Loucy (cell line): Measurements from ENCODE around the gene CACFD1.

Experiments
- H2AFZ ChIP-seq: fragments of 200-600 bp; sonication (generic); 2 replicates; pipeline ENCODE4 v1.6.0; 2016; ENCODE audit warnings: antibody characterized with exemption, mild to moderate bottlenecking, low read length, moderate library complexity
- H3F3A ChIP-seq: fragments of 200-600 bp; 2 replicates; pipeline ENCODE4 v1.6.0; 2016; ENCODE audit warnings: antibody characterized with exemption, low read depth, mild to moderate bottlenecking
- H3K27me3 ChIP-seq: fragments of 200-600 bp; sonication (generic); 2 replicates; pipeline ENCODE4 v1.6.1; 2014; ENCODE audit warnings: low read length, mild to moderate bottlenecking; ENCODE audit not compliant: insufficient read depth, poor library complexity, severe bottlenecking
- H3K36me3 ChIP-seq: fragments of 200-600 bp; sonication (generic); 2 replicates; pipeline ENCODE4 v1.6.1; 2016; ENCODE audit warnings: low read length; ENCODE audit not compliant: insufficient read depth
- H3K4me1 ChIP-seq: fragments of 200-600 bp; sonication (generic); 2 replicates; pipeline ENCODE4 v1.5.1; 2014; ENCODE audit warnings: low read length, mild to moderate bottlenecking; ENCODE audit not compliant: insufficient read depth, poor library complexity, severe bottlenecking
- H3K4me2 ChIP-seq: fragments of 200-600 bp; sonication (generic); 2 replicates; pipeline ENCODE4 v1.6.0; 2014; ENCODE audit warnings: antibody characterized with exemption, low read length, low read depth, mild to moderate bottlenecking; ENCODE audit not compliant: poor library complexity, severe bottlenecking
- H3K4me3 ChIP-seq: fragments of 200-600 bp; sonication (generic); 2 replicates; pipeline ENCODE4 v1.5.1; 2014; ENCODE audit warnings: low read length, mild to moderate bottlenecking, mixed read lengths; ENCODE audit not compliant: poor library complexity, severe bottlenecking
- H3K79me2 ChIP-seq: fragments of 200-600 bp; sonication (generic); 2 replicates; pipeline ENCODE4 v1.6.1; 2014; ENCODE audit warnings: low read length; ENCODE audit not compliant: insufficient read depth
- H3K9ac ChIP-seq: fragments of 200-600 bp; sonication (generic); 2 replicates; pipeline ENCODE4 v1.6.0; 2014; ENCODE audit warnings: mild to moderate bottlenecking, low read depth, low read length, moderate library complexity; ENCODE audit not compliant: poor library complexity, severe bottlenecking
- H3K9me2 ChIP-seq: fragments of 200-600 bp; sonication (generic); replicated peaks from 2 replicates; pipeline ENCODE4 v1.6.1; 2016; ENCODE audit warnings: low read depth, low read length, mixed read lengths
- H3K9me3 ChIP-seq: fragments of 200-600 bp; sonication (generic); 2 replicates; pipeline ENCODE4 v1.6.1; 2014; ENCODE audit warnings: mild to moderate bottlenecking, antibody characterized with exemption, low read length, low read depth; ENCODE audit not compliant: insufficient read depth
- H4K20me1 ChIP-seq: fragments of 200-600 bp; sonication (generic); 2 replicates; pipeline ENCODE4 v1.6.0; 2014; ENCODE audit warnings: antibody characterized with exemption, low read length, mild to moderate bottlenecking; ENCODE audit not compliant: insufficient read depth, poor library complexity, severe bottlenecking
- CTCF ChIP-seq: fragments of 200-600 bp; sonication (generic); conservative IDR thresholded peaks from 2 replicates; pipeline ENCODE4 v1.5.1; 2014; ENCODE audit warnings: mild to moderate bottlenecking, antibody characterized with exemption, low read length
- EZH2phosphoT487 ChIP-seq: fragments of 200-600 bp; IDR thresholded peaks from 2 replicates; pipeline ENCODE4 v1.6.1; 2018; ENCODE audit warnings: antibody characterized with exemption, mild to moderate bottlenecking, moderate library complexity, borderline replicate concordance

CACFD1 gene

GRCh38 chr9:133516961-133517350, 57.2 kb downstream of the CACFD1 start:
- no peak overlapping the region for H3K4me2 ChIP-seq
- H3K9me3 ChIP-seq, result no peaks in the 10 kb centered on the region
- H4K20me1 ChIP-seq, result no peaks in the 10 kb centered on the region
- no peaks in the 10 kb centered on the region for H3K36me3 ChIP-seq
- no peak overlapping the region for H3K4me3 ChIP-seq
- no peak for TF ChIP-seq EZH2phosphoT487
- no peak for TF ChIP-seq CTCF
- no peaks in the 10 kb centered on the region for H3K79me2 ChIP-seq
- H3K9ac ChIP-seq, result no peak overlapping the region
- H2AFZ ChIP-seq, result no peak overlapping the region
- peaks cover 17% of the 10 kb centered on the region for H3K4me1 ChIP-seq
- H3K27me3 ChIP-seq, result no peaks in the 10 kb centered on the region
- H3F3A ChIP-seq, result no peaks in the 10 kb centered on the region
- no peaks in the 10 kb centered on the region for H3K9me2 ChIP-seq

GRCh38 chr9:133517711-133518110, 57.9 kb downstream of the CACFD1 start:
- H3K4me1 ChIP-seq, result peaks cover 25% of the 10 kb centered on the region
- no peaks in the 10 kb centered on the region for H3K79me2 ChIP-seq
- no peaks in the 10 kb centered on the region for H3K27me3 ChIP-seq
- no peaks in the 10 kb centered on the region for H3K9me3 ChIP-seq
- TF ChIP-seq CTCF, result no peak
- TF ChIP-seq EZH2phosphoT487, result no peak
- no peak overlapping the region for H3K4me2 ChIP-seq
- no peaks in the 10 kb centered on the region for H4K20me1 ChIP-seq
- no peak overlapping the region for H3K4me3 ChIP-seq
- no peaks in the 10 kb centered on the region for H3F3A ChIP-seq
- H3K9ac ChIP-seq, result no peak overlapping the region
- no peak overlapping the region for H2AFZ ChIP-seq
- H3K9me2 ChIP-seq, result no peaks in the 10 kb centered on the region
- H3K36me3 ChIP-seq, result no peaks in the 10 kb centered on the region

- Histone ChIP-seq H3K4me2 (no peak overlapping the region), H3K9ac (no peak overlapping the region), H3K9me2 (no peaks in the 10 kb centered on the region), H3K9me3 (no peaks in the 10 kb centered on the region), H3K27me3 (no peaks in the 10 kb centered on the region), H2AFZ (no peak overlapping the region), H4K20me1 (no peaks in the 10 kb centered on the region), H3K4me1 (peaks cover 30% of the 10 kb centered on the region), H3K4me3 (no peak overlapping the region), H3K36me3 (no peaks in the 10 kb centered on the region), H3K79me2 (no peaks in the 10 kb centered on the region), H3F3A (no peaks in the 10 kb centered on the region)
- TF ChIP-seq EZH2phosphoT487 (no peak), CTCF (no peak)
These were observed 58.4 kb downstream of the CACFD1 start for GRCh38 chr9:133518200-133518599.
